Activated CD4-positive, alpha-beta T cell treated with anti-CD3 and anti-CD28 coated beads for 1 hour (primary cell): Measurements from ENCODE around the gene ARMS2.

ENCODE experiments used
- DNase-seq: peaks from one replicate; pipeline ENCODE4 v3.0.0-alpha.2; 2020

ARMS2 gene

DNA sequence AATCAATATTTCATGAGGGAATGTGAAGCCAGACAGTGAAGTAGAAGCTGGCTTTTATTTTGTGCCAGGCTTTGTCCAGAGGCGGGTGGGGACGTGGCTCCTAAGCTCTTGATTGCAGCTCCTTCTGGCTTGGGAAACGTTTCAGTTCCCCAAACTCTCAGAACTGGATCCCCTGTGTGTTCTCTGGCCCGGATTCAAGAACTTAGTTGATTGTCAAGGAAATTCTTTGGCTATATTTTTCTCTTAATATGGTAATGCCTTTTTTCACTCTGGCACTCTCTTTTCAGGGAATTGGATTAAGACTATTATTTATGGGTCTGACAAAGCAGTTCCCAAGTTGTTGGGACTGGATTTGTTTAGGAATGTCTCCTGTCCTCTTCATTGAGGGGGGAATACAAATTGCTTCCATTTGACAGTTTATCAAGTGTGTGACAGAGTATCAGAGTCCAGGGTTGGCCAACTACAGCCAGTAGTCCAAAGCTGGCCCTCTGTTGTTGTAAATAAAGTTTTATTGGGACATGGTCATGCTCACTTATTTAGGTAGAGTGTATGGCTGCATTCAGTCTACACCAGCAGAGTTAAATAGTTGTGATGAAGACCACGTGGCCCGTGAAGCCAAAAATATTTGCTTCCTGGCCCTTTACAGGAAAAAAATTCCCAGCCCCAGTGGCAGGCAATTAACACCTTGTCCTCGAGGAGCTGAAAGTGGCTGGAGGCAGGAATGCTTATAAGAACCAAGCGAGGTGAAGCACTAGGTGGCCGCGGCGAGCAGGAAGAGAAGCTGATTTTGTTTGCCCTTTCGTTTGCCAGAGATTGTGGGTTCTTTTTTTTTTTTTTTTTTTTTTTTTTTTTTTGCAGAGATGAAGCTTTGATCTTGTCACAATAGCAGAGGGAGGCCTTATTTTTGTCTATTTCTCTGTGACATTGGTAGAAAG lies 41.2 kb downstream of the ARMS2 start:
- DNase-seq = no peak

DNA sequence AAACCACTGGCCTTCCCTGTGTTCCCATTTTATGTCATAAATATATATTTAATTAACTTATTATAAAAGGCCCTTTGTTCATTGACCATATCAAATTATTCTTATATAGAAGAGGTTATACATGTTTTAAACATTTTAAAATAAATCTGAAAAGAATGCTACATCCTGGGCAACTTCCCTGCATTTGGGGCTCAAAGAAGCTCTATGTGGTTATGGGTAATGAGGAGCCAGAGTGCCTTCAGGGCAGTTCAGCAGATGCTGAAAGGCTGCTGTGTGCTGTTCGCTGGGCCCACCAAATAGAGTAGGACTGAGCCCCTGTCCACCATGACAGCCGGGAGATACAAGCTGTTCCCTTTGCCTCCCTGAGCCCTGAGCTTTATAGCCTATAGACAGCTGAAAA lies 42.8 kb downstream of the ARMS2 start:
- no peak for DNase-seq

- no peak for DNase-seq
These were observed 44.1 kb downstream of the ARMS2 start for GRCh38 chr10:122498521-122498920.

DNA sequence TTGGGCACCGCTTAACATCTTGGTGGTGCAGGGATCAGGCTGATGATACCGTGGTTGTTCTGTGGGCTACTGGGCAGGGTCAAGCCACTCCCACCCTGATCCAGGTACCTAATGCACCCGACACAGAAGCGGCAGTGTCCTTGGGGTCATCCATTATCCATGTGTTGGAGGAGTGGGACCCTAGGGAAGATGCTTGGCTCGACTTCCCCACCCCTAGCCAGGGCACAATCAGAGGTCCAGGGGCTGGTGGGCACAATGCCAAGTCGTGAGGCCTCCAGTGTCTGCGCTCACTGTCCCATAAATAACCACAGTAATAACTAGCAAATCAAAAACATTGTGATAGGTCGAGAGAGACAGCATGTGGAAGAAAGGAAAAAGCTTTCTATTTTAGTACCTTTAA lies 44.6 kb downstream of the ARMS2 start:
- DNase-seq = no peak

DNA sequence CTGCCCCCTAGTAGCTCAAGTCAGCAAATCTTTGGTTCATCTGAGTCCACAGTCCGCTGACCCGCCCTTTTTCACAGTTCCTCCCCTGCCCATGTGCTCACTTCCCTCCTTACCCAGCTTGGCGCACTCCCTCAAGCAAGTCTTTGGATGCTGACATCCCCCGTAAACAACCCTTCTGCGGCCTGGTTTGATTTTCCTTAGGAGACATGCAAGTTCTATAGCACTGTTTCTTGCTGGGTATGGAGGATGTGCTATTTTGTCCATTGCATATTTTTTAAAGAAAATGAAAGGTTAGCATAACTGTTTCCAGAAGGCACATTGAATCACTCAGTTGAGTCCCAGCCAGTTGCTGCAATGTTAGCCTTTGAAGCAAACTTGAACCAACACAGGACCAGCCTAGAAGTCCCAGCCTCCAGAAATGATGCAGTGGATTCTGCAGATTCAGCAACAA lies 45.1 kb downstream of the ARMS2 start:
- no peak for DNase-seq

GRCh38 chr10:122500194-122500593 lies 45.7 kb downstream of the ARMS2 start:
- no peak for DNase-seq

DNA sequence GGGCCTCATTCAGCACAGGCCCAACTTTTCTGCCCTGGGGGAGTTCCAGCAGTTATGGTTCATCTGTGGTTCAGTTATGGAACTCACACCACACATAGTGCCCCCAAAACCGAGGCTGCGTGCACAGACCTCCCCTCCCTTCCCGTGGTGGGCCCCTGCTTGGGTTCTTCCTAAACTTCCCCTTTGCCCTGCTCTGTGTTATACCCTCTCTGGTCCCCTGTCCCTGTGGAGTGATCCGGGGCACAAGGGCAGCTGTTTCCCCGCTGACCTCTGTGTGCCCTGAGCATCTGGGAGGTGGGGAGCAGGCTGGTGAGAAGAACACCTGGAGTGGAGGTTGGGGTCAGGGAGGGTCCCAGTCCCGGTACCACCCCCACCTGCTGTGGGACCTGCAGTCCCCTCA lies 46.3 kb downstream of the ARMS2 start:
- DNase-seq = no peak

DNA sequence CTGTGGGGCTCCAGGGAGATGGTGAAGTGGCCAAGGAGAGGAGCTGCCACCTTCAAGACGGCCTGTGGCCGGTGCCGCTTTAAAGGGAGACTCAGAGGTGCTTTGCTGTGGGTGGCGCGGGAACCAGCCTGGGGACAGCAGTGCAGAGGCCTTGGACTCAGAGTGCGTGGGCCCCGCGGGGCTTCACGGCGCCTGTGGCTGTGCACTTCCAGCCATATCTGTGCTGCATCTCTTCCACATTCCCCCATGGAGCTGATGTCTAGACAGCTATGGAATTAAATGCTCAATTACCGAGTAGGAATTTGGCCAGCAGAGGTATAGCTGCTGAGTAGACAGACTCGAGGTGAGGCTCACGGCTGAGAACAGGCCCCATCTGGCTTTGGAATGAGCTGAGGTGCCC lies 48.6 kb downstream of the ARMS2 start:
- no peak for DNase-seq

DNA sequence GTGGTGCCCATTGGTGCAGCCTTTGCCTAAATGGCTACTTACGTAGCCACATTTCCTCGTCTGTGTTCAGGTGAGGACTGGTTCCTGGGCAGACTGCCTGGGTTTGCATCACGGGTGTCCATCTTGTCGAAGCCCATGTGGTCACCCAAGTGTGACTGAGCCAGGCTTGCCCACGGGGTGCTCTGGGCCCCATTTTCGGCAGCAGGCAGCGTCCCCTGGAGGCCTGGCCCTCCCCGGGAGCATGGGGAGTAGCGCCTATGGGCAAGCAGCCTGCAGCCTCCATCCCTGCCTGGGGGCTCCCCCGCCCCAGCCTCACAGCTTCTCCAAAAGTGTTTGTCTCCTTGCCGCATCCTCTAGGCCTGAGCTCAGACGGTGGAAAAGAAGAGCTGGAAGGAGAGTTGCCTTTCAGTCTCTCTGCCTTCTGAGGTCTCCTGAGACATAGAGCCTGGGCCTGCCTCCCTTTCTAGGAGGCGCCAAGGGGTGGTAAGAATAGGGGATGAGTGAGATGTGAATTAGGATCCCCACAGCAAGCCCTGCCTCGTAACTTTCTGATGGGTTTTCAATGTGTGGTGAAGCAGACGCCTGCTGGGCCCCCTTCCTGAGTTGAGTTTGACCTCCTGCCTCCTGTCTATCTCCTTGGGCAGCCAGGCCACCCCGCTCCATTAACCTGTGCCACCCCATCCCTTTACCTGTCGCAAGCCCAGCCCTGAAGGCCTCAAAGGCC lies 49.6 kb downstream of the ARMS2 start:
- DNase-seq = no peak

DNA sequence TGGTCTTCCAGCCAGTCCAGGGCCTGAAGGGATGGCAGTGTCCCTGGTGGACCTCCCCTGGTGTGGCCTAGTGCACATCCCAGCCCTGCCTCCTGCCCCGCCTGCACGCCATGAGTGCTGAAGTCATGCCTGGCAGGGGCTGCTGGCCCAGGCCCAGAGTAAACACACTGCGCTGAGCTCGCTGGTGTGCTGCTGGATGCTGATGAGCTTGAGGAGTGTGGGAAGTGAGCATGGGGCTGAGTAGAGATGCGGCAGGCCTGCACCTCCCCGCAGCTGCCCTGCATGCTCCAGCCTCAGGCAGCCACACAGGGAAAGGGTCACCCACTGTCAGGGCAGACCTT lies 50.1 kb downstream of the ARMS2 start:
- DNase-seq = no peak

- DNase-seq = no peak
These were observed 50.6 kb downstream of the ARMS2 start for GRCh38 chr10:122505011-122505410.

GRCh38 chr10:122505885-122506645 lies 51.6 kb downstream of the ARMS2 start:
- no peak for DNase-seq
